Stimulated activated CD4-positive, alpha-beta T cell treated with anti-CD3 and anti-CD28 coated beads, Interleukin-2, amount 100 ng/mL, for 48 hours (primary cell): ENCODE data around the gene GOLGA3.

Source experiments
- DNase-seq, 2 donors: peaks; one replicate each; pipeline ENCODE4 v3.0.0-alpha.2; 2020

The GOLGA3 gene

DNA sequence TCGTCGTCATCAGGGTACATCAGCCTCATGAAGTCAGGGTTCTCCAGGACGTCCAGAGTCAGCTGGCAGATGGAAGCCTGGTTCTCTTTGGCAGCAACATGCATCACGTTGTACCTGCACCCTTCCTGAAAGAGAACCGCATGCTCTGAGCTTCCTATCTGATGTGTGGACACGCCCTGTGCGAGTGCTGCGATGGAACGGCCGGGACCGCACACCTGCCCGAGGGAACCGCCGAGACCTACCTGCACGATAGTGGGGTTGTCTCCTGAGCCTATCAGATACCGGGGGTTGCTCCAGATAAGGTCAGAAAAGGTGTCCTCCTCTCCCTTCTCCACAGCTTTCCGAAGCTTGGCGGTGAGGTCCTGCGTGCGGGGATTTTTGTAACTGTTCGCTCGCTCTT is 80.8 kb downstream of the GOLGA3 start:
- no peak for DNase-seq

- no peak for DNase-seq
Measured at GRCh38 chr12:132747395-132747794, 81.3 kb downstream of the GOLGA3 start.

GRCh38 chr12:132746613-132747012 is 82.1 kb downstream of the GOLGA3 start:
- no peak for DNase-seq

- DNase-seq, result no peak
Measured at GRCh38 chr12:132743831-132744230, 84.8 kb downstream of the GOLGA3 start.

GRCh38 chr12:132741620-132742019 is 87.0 kb downstream of the GOLGA3 start:
- DNase-seq, result no peak

GRCh38 chr12:132740652-132741051 is 88.0 kb downstream of the GOLGA3 start:
- DNase-seq, result no peak

- DNase-seq, result no peak
Measured at GRCh38 chr12:132740313-132740646, 88.4 kb downstream of the GOLGA3 start.

- no peak for DNase-seq
Measured at GRCh38 chr12:132739600-132740312, 88.9 kb downstream of the GOLGA3 start.

GRCh38 chr12:132736913-132737312 is 91.8 kb downstream of the GOLGA3 start:
- no peak for DNase-seq

GRCh38 chr12:132736378-132736777 is 92.3 kb downstream of the GOLGA3 start:
- DNase-seq, result no peak

DNA sequence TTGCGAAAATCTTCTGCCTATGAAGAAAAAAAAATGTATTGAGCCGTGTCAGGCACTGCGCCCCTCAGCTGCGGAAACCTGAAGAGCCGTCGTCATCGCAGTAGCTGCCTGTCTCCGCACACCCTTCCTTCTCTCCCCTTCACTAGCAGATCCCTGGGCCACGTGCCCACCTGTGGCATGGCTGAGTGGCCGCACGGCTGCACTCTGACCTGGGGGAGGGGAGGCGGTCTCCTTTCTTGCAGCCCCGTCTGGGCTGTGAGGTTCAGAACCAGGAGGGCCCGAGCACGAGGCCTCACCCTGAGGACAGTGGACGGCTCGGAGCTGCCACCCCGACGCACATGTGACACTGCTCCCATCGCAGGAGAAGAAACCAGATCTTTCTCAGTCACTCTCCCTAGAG is 93.2 kb downstream of the GOLGA3 start:
- no peak for DNase-seq

DNA sequence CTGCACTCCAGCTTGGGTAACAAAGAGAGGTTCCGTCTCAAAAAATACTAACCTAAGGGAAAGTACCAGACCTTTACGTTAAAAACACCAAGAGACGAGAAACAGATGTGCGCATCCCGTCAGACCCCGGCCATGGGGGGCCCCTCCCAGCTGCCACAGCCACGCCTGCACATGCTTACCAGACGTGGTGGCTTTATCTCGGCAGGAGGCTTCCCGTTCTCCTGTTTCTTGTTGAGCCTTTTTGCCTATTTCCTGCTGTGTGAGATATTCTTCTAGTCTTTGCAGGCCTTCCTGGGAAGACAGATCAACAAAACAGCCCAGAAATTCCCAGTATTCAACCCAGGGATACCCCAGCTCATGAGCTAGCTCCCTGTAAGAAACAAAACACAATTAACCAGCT is 94.5 kb downstream of the GOLGA3 start:
- DNase-seq, result no peak

DNA sequence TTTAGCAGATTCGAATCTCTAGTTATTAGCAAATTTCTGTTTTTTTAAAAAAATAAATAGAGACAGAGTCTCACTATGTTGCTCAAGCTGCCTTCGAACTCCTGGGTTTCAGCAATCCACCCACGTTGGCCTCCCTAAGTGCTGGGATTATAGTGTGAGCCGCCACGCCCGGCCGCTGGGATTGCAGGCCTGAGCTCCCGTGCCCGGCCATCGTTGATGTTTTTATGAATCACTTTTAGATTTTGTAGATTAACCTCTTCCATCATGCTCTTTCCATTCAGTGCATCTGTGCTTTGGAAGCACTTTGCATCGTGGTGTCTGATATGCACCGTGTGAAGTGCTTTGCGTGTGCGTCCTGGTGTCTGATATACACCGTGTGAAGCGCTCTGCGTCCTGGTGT is 97.1 kb downstream of the GOLGA3 start:
- no peak for DNase-seq

GRCh38 chr12:132730353-132730752 is 98.3 kb downstream of the GOLGA3 start:
- DNase-seq, result no peak

- no peak for DNase-seq
Measured at GRCh38 chr12:132729541-132730320, 98.9 kb downstream of the GOLGA3 start.

- no peak for DNase-seq
Measured at GRCh38 chr12:132728502-132728901, 100.2 kb downstream of the GOLGA3 start.

DNA sequence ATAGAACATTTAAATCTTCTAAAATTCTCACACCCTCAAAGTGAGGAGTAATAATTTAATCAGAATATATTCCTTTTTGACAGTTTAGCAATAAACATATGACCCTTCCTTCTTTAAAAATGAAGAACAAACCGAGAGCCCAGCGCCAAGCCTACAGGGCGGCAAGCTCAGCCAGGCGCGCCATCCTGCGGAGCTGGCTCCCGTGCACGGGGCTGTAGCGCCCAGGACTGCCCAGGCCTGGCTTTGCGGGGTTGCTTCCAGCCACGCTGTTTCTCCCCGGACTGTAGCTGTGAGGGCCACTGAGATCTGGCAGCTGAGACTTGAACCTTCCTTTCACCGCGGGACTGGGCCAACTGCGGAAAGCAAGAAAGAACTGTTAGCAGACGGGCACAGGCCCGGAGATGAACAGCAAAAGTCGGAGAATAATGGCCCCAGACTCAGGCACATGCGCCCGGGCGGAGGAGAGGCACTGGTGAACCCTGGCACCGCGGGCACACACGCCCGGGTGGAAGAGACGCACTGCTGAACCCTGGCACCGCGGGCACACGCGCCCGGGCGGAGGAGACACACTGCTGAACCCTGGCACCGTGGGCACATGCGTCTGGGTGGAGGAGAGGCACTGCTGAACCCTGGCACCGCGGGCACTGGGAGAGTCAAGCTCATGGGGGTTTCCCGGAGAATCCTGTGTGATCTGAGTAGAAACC is 101.4 kb downstream of the GOLGA3 start:
- no peak for DNase-seq

DNA sequence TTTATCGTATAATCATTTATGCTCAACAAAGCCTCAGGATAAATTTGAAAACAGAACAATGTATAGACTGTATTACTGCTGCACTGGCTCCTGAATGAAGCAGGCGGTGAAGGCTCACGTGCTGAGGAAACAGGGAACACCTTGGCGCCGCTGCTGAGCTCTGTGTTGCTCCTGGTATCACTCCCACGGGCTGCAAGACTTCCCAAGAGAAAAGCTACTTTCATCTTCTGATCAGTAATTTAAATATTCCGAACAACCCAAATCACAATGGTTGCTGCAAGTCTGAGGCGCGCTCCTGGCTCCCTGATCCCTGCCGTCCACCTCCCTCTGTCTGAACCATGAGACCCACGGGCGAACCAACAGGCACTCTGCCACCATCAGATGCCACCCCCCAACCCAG is 102.3 kb downstream of the GOLGA3 start:
- no peak for DNase-seq

DNA sequence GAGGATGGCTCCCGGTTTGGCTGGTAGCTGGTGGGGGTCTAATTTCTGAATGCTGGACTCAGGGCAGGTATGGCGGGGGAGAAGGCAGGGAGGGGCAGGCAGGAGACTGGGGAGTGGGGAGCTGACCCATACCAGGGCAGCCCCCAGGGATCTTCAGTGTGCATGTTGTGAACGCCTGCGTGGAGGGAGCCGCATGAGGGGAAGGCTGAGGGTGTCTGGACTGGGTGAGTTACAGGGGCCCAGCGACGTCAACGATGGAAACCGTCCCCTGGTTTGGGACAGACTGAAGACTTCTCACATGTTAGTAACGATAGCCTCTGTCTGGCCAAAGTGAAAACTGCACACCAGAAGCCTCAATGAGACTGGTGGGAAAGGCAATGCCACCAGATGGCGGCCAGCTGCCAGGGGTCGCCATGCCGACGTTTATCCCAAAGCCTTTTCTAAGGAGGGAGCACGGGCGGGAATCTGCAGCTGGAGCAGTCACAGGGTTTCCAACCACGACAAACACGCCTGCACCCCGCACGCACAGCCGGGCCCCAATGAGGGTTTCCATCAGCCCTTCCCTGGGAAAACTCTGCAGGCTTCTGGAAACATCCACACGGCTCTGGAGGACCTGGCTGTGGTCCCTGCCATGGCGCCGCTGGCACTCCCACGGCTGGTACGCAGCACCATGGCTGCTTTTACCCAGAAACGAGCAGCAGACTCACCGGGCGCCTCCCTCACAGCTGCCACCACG is 104.0 kb downstream of the GOLGA3 start:
- DNase-seq, result no peak

DNA sequence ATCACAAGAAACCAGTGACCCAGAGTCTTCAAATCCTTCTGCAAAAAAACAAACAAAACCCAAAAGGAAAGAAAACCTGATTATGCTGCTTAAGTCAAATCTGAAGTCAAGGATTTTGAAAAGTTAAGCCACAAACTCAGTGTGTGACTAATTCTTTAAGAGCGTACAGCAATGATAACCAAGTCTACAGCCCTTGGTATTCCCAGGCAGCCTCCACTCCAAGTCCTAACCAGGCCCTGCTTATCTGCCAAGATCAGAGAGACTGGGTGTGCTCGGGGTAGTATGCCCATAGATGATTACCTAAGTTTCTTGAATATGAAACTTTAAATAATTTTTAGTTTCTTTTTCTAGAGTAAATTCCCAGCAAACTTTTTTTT is 104.9 kb downstream of the GOLGA3 start:
- DNase-seq, result no peak

- DNase-seq, result no peak
Measured at GRCh38 chr12:132723015-132723763, 105.5 kb downstream of the GOLGA3 start.

- no peak for DNase-seq
Measured at GRCh38 chr12:132720606-132721345, 107.9 kb downstream of the GOLGA3 start.
